Measurements from ENCODE around the gene CTDP1. TPM values are rescaled to one million over a fixed set of nuclear protein-coding genes. Genes with fewer than 3 reads are reported as not detected.
"Not testable (repeated sequence)": the region's sequence is repeated elsewhere in the genome, so short reads cannot be mapped to it uniquely, and the experiment has no call there.

CTDP1 gene
- total and polyA plus RNA-seq, 2 experiments from 2014 or later = 20.4 to 20.6 TPM

GRCh38 chr18:79718878-79719477 is 39.4 kb downstream of the CTDP1 start:
- H3K4me2 ChIP-seq = no peak overlapping the region
- H2AFZ ChIP-seq = no peak overlapping the region
- no peaks in the 10 kb centered on the region for H3K36me3 ChIP-seq (replicated peaks; ENCODE audit: insufficient read depth, low read depth)
- no peaks in the 10 kb centered on the region for H3K9me3 ChIP-seq (ENCODE audit: low read depth)
- H3K4me3 ChIP-seq = no peak overlapping the region
- DNase-seq (ENCODE audit: low spot score) = no peak
- H3K4me1 ChIP-seq (ENCODE audit: insufficient read depth) = no peaks in the 10 kb centered on the region
- H3K79me2 ChIP-seq = no peaks in the 10 kb centered on the region
- H3K9me2 ChIP-seq (replicated peaks; ENCODE audit: insufficient read depth) = no peaks in the 10 kb centered on the region
- TF ChIP-seq EZH2phosphoT487 (IDR thresholded peaks at IDR 0.05; ENCODE audit: low read depth, severe bottlenecking, unreplicated experiment) (no peak), CTCF (IDR thresholded peaks at IDR 0.05; ENCODE audit: poor library complexity) (no peak), EZH2 (IDR thresholded peaks at IDR 0.05; ENCODE audit: borderline replicate concordance) (no peak)
- H4K20me1 ChIP-seq (ENCODE audit: insufficient read depth, poor library complexity, severe bottlenecking) = no peaks in the 10 kb centered on the region
- H3K27me3 ChIP-seq = no peaks in the 10 kb centered on the region
- H3K27ac ChIP-seq = no peak overlapping the region
- 96% methylated on average over 30 of the region's 30 CpGs for WGBS (ENCODE audit: low lambda C conversion rate, missing lambda C conversion rate)

- H3K4me1 ChIP-seq (ENCODE audit: insufficient read depth); H2AFZ ChIP-seq; H3K4me3 ChIP-seq; DNase-seq (ENCODE audit: low spot score); H3K79me2 ChIP-seq; H3K27me3 ChIP-seq; H3K36me3 ChIP-seq (replicated peaks; ENCODE audit: insufficient read depth, low read depth); H3K9me2 ChIP-seq (replicated peaks; ENCODE audit: insufficient read depth); H3K27ac ChIP-seq; H3K4me2 ChIP-seq; H3K9me3 ChIP-seq (ENCODE audit: low read depth); H4K20me1 ChIP-seq (ENCODE audit: insufficient read depth, poor library complexity, severe bottlenecking): not testable (repeated sequence)
- WGBS (ENCODE audit: low lambda C conversion rate, missing lambda C conversion rate) = 94% methylated on average over 17 of the region's 19 CpGs
These were observed 40.1 kb downstream of the CTDP1 start for GRCh38 chr18:79719478-79720358.

- TF ChIP-seq EZH2phosphoT487 (IDR thresholded peaks at IDR 0.05; ENCODE audit: low read depth, severe bottlenecking, unreplicated experiment) = no peak
- Histone ChIP-seq H3K27me3 (no peaks in the 10 kb centered on the region), H3K4me1 (ENCODE audit: insufficient read depth) (no peaks in the 10 kb centered on the region), H3K9me3 (ENCODE audit: low read depth) (no peaks in the 10 kb centered on the region), H3K4me3 (no peak overlapping the region), H3K27ac (no peak overlapping the region), H3K79me2 (no peaks in the 10 kb centered on the region), H4K20me1 (ENCODE audit: insufficient read depth, poor library complexity, severe bottlenecking) (no peaks in the 10 kb centered on the region), H2AFZ (no peak overlapping the region), H3K9me2 (replicated peaks; ENCODE audit: insufficient read depth) (no peaks in the 10 kb centered on the region), H3K4me2 (no peak overlapping the region), H3K36me3 (replicated peaks; ENCODE audit: insufficient read depth, low read depth) (no peaks in the 10 kb centered on the region)
- WGBS (ENCODE audit: low lambda C conversion rate, missing lambda C conversion rate) = 97% methylated on average over 14 of the region's 14 CpGs
- DNase-seq (ENCODE audit: low spot score) = no peak
These were observed 40.7 kb downstream of the CTDP1 start for GRCh38 chr18:79720359-79720733.

GRCh38 chr18:79723036-79723435 is 43.4 kb downstream of the CTDP1 start:
- Histone ChIP-seq H2AFZ (no peak overlapping the region), H3K9me3 (ENCODE audit: low read depth) (no peaks in the 10 kb centered on the region), H3K27me3 (no peaks in the 10 kb centered on the region), H3K4me3 (no peak overlapping the region), H3K36me3 (replicated peaks; ENCODE audit: insufficient read depth, low read depth) (no peaks in the 10 kb centered on the region), H3K9me2 (replicated peaks; ENCODE audit: insufficient read depth) (no peaks in the 10 kb centered on the region), H3K4me2 (no peak overlapping the region), H3K4me1 (ENCODE audit: insufficient read depth) (no peaks in the 10 kb centered on the region), H4K20me1 (ENCODE audit: insufficient read depth, poor library complexity, severe bottlenecking) (no peaks in the 10 kb centered on the region), H3K79me2 (no peaks in the 10 kb centered on the region), H3K27ac (no peak overlapping the region)
- DNase-seq (ENCODE audit: low spot score) = no peak
- TF ChIP-seq EZH2phosphoT487 (IDR thresholded peaks at IDR 0.05; ENCODE audit: low read depth, severe bottlenecking, unreplicated experiment) = no peak
- no peak for TF ChIP-seq CTCF (IDR thresholded peaks at IDR 0.05; ENCODE audit: poor library complexity)
- no peak for TF ChIP-seq EZH2 (IDR thresholded peaks at IDR 0.05; ENCODE audit: borderline replicate concordance)
- 98% methylated on average over 13 of the region's 13 CpGs for WGBS (ENCODE audit: low lambda C conversion rate, missing lambda C conversion rate)

Data from hepatocyte (in vitro differentiated cells).